Mesenchymal stem cell (in vitro differentiated cells and primary cell): ENCODE results near the gene RPS15.
A peak's percentile ranks its signal among the peaks of the same experiment; 100 is the strongest.

Experiments
- DNase-seq: peaks from one replicate; pipeline ENCODE4 v3.0.0-alpha.2; 2013
- H2AFZ ChIP-seq: one replicate; pipeline ENCODE4 v1.6.1; 2013; ENCODE audit warnings: low read depth, mild to moderate bottlenecking, control low read depth, inconsistent platforms, low read length, moderate library complexity
- H2AK5ac ChIP-seq: 2 replicates; pipeline ENCODE4 v1.6.1; 2013; ENCODE audit warnings: low read length, moderate library complexity, mild to moderate bottlenecking, inconsistent platforms; ENCODE audit not compliant: severe bottlenecking
- H2BK120ac ChIP-seq: one replicate; pipeline ENCODE4 v1.6.1; 2013; ENCODE audit warnings: low read depth, mild to moderate bottlenecking, inconsistent platforms, low read length, moderate library complexity
- H2BK12ac ChIP-seq, 2 experiments: one replicate each; pipeline ENCODE4 v1.6.1; 2013; ENCODE audit warnings: inconsistent platforms in 2 of 2, low read length in 2 of 2, mild to moderate bottlenecking in 2 of 2, moderate library complexity in 2 of 2, control low read depth in 1 of 2
- H2BK15ac ChIP-seq: one replicate; pipeline ENCODE4 v1.6.1; 2013; ENCODE audit warnings: mild to moderate bottlenecking, low read depth, inconsistent platforms; ENCODE audit not compliant: poor library complexity, severe bottlenecking
- H2BK5ac ChIP-seq: 2 replicates; pipeline ENCODE4 v1.6.1; 2013; ENCODE audit warnings: low read depth, mild to moderate bottlenecking, low read length, control low read depth, inconsistent platforms; ENCODE audit not compliant: poor library complexity, severe bottlenecking
- H3K14ac ChIP-seq, 2 experiments: one replicate each; pipeline ENCODE4 v1.6.1; 2013; ENCODE audit warnings: inconsistent platforms in 2 of 2, low read length in 2 of 2, control low read depth in 1 of 2, mild to moderate bottlenecking in 1 of 2, moderate library complexity in 1 of 2
- H3K18ac ChIP-seq, 2 experiments: one replicate each; pipeline ENCODE4 v1.6.1; 2013; ENCODE audit warnings: inconsistent platforms in 2 of 2, low read length in 2 of 2, control low read depth in 1 of 2, low read depth in 1 of 2, mild to moderate bottlenecking in 1 of 2
- H3K23ac ChIP-seq, 2 experiments: one replicate each; pipeline ENCODE4 v1.6.1; 2013; ENCODE audit warnings: inconsistent platforms in 2 of 2, low read length in 2 of 2, mild to moderate bottlenecking in 2 of 2, moderate library complexity in 2 of 2, control low read depth in 1 of 2
- H3K27ac ChIP-seq: 2 replicates; pipeline ENCODE4 v1.5.1; 2013; ENCODE audit warnings: mild to moderate bottlenecking, moderate library complexity, low read length, control low read depth, inconsistent platforms; ENCODE audit not compliant: poor library complexity, severe bottlenecking
- H3K27me3 ChIP-seq, 2 experiments: 2 replicates each; pipeline versions ENCODE4 v1.6.1 to v1.7.0; 2013; ENCODE audit warnings: low read length in 2 of 2, mild to moderate bottlenecking in 2 of 2, moderate library complexity in 2 of 2, control low read depth in 1 of 2, inconsistent platforms in 1 of 2; ENCODE audit not compliant: control insufficient read depth in 1 of 2, insufficient read depth in 1 of 2
- H3K36me3 ChIP-seq, 2 experiments: 2 replicates each; pipeline versions ENCODE4 v1.6.1 to v1.7.0; 2013; ENCODE audit warnings: low read length in 2 of 2, control low read depth in 1 of 2, inconsistent platforms in 1 of 2, low read depth in 1 of 2, mild to moderate bottlenecking in 1 of 2; ENCODE audit not compliant: insufficient read depth in 2 of 2, control insufficient read depth in 1 of 2
- H3K4ac ChIP-seq, 2 experiments: one replicate each; pipeline ENCODE4 v1.6.1; 2013; ENCODE audit warnings: inconsistent platforms in 2 of 2, low read length in 2 of 2, mild to moderate bottlenecking in 2 of 2, moderate library complexity in 2 of 2, control low read depth in 1 of 2, low read depth in 1 of 2
- H3K4me1 ChIP-seq: 2 replicates; pipeline ENCODE4 v1.6.1; 2013; ENCODE audit warnings: low read depth, low read length, control low read depth; ENCODE audit not compliant: control insufficient read depth, insufficient read depth
- H3K4me2 ChIP-seq: 2 replicates; pipeline ENCODE4 v1.6.1; 2013; ENCODE audit warnings: low read length, mild to moderate bottlenecking, inconsistent platforms; ENCODE audit not compliant: poor library complexity, severe bottlenecking
- H3K4me3 ChIP-seq, 2 experiments: 2 replicates each; pipeline versions ENCODE4 v1.5.1 to v1.7.0; 2013; ENCODE audit warnings: low read length in 2 of 2, mild to moderate bottlenecking in 2 of 2, control low read depth in 1 of 2, low read depth in 1 of 2; ENCODE audit not compliant: insufficient read depth in 1 of 2
- H3K79me1 ChIP-seq: replicated peaks from 2 replicates; pipeline ENCODE4 v1.6.1; 2013; ENCODE audit warnings: mild to moderate bottlenecking, control low read depth, low read length, inconsistent platforms; ENCODE audit not compliant: poor library complexity, severe bottlenecking
- H3K9ac ChIP-seq: 2 replicates; pipeline ENCODE4 v1.7.0; 2013; ENCODE audit warnings: mild to moderate bottlenecking, low read length, moderate library complexity
- H3K9me3 ChIP-seq: 2 replicates; pipeline ENCODE4 v1.7.0; 2013; ENCODE audit warnings: mild to moderate bottlenecking, low read length; ENCODE audit not compliant: control insufficient read depth
- H4K8ac ChIP-seq: one replicate; pipeline ENCODE4 v1.6.1; 2013; ENCODE audit warnings: inconsistent platforms, mild to moderate bottlenecking, low read length, moderate library complexity
- H4K91ac ChIP-seq: one replicate; pipeline ENCODE4 v1.6.1; 2013; ENCODE audit warnings: mild to moderate bottlenecking, low read length, inconsistent platforms
- WGBS: methylation state at CpG from one replicate; pipeline ENCODE4 v1.1.7; 2013; ENCODE audit warnings: mixed read lengths; 5-methylcytosine and 5-hydroxymethylcytosine counted together

The RPS15 gene

DNA sequence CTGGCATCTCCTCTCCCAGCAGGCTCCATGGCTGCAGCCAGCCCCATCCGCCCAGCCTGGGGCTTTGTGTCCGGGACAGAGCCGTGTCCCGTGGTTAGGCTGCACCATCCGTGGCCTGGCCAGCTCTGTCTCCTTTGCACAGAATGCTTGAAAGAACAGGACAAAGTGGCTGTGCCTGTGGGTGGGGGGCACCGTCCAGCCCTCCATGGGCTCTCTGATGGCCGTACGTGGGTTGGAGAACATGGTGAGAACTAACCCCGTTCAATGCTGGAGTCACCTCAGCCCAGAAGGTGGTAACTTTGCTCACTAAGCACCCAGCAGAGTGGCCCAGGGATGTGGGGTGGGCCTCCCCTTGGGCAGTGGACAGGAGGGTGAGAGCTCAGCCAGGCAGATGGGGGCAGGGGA is 2.8 kb downstream of the RPS15 start:
- H2BK12ac ChIP-seq, result no peak overlapping the region
- H2BK15ac ChIP-seq, result no peak overlapping the region
- no peak overlapping the region for H3K14ac ChIP-seq
- no peak overlapping the region for H3K18ac ChIP-seq
- H3K4ac ChIP-seq, result peak overlapping the region in 1 of 2 experiments; percentile 37
- H3K4me2 ChIP-seq, result no peak overlapping the region
- peaks cover 39 to 44% of the 10 kb centered on the region in 2 experiments for H3K36me3 ChIP-seq
- H2AK5ac ChIP-seq, result no peak overlapping the region
- H3K79me1 ChIP-seq, result peaks cover 11% of the 10 kb centered on the region
- no peaks in the 10 kb centered on the region for H3K9me3 ChIP-seq
- no peak for DNase-seq
- peaks cover 49% of the 10 kb centered on the region for H3K4me1 ChIP-seq
- no peak overlapping the region for H4K8ac ChIP-seq
- H3K27me3 ChIP-seq, result no peaks in the 10 kb centered on the region
- H4K91ac ChIP-seq, result no peak overlapping the region
- no peak overlapping the region for H2BK120ac ChIP-seq
- no peak overlapping the region for H3K23ac ChIP-seq
- no peak overlapping the region for H3K4me3 ChIP-seq
- 97% methylated on average over 9 of the region's 9 CpGs for WGBS
- H2BK5ac ChIP-seq, result no peak overlapping the region
- no peak overlapping the region for H2AFZ ChIP-seq
- no peak overlapping the region for H3K27ac ChIP-seq
- peak overlapping the region; percentile 29 for H3K9ac ChIP-seq

DNA sequence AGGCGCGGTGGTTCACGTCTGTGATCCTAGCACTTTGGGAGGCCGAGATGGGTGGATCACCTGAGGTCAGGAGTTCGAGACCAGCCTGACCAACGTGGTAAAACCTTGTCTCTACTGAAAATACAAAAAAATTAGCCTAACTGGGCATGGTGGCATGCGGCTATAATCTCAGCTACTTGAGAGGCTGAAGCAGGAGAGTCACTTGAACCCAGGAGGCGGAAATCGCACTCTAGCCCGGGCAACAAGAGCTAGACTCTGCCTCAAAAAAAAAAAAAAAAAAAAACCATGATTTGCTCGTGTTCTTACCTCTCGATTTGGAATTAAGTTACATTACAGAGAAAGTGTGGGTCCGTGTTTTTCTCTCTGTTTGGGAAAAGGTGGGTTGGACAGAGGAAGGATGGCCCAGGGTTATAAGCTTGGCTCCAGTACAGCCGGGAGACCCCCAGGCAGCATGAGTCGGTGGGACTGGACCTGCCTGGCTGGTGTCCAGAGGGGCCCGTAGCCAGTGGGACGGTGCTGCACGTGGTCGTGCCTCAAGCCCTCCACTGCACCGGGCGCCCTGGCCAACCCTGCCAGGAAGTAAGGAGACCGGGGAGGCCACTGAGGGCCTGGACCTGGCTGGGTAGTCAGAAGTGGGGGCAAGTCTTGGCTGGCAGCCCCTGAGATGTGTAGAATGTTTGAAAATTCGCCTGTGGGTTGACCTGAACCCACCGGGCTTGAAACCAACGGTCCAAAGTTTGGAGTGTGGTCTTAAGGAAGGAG is 3.7 kb downstream of the RPS15 start:
- Histone ChIP-seq H2BK12ac (no peak overlapping the region), H3K4me2 (no peak overlapping the region), H3K4ac (no peak overlapping the region), H3K79me1 (peaks cover 6% of the 10 kb centered on the region), H3K9me3 (no peaks in the 10 kb centered on the region), H3K23ac (no peak overlapping the region), H4K8ac (no peak overlapping the region), H3K36me3 (peaks cover 39% of the 10 kb centered on the region in 2 experiments), H3K27me3 (peaks cover 4 to 8% of the 10 kb centered on the region in 2 experiments), H2BK120ac (no peak overlapping the region), H2AFZ (no peak overlapping the region), H3K9ac (no peak overlapping the region), H2BK15ac (no peak overlapping the region), H3K4me3 (no peak overlapping the region), H3K18ac (no peak overlapping the region), H4K91ac (no peak overlapping the region), H2AK5ac (no peak overlapping the region), H3K14ac (no peak overlapping the region), H2BK5ac (no peak overlapping the region), H3K4me1 (peaks cover 54% of the 10 kb centered on the region), H3K27ac (no peak overlapping the region)
- DNase-seq, result no peak
- 95% methylated on average over 22 of the region's 25 CpGs for WGBS

- no peak overlapping the region for H2AK5ac ChIP-seq
- peak overlapping the region; percentile 84 for H3K4me2 ChIP-seq
- H2AFZ ChIP-seq, result peak overlapping the region; percentile 59
- no peak overlapping the region for H3K9ac ChIP-seq
- H3K27ac ChIP-seq, result no peak overlapping the region
- H3K18ac ChIP-seq, result peak overlapping the region; percentile 8 to 90
- no peak overlapping the region for H4K91ac ChIP-seq
- no peak overlapping the region for H2BK120ac ChIP-seq
- H3K4me3 ChIP-seq, result peak overlapping the region; percentile 44 to 53
- peak overlapping the region in 1 of 2 experiments; percentile 77 for H3K23ac ChIP-seq
- WGBS, result 1% methylated on average over 51 of the region's 70 CpGs
- H3K79me1 ChIP-seq, result peaks cover 6% of the 10 kb centered on the region
- no peak overlapping the region for H2BK5ac ChIP-seq
- no peaks in the 10 kb centered on the region for H3K9me3 ChIP-seq
- H3K14ac ChIP-seq, result no peak overlapping the region
- peak overlapping the region; percentile 57 for H2BK15ac ChIP-seq
- H3K36me3 ChIP-seq, result peaks cover 27 to 30% of the 10 kb centered on the region in 2 experiments
- peaks cover 30 to 40% of the 10 kb centered on the region in 2 experiments for H3K27me3 ChIP-seq
- H2BK12ac ChIP-seq, result no peak overlapping the region
- peaks cover 46% of the 10 kb centered on the region for H3K4me1 ChIP-seq
- peak; percentile 67 for DNase-seq
- H3K4ac ChIP-seq, result peak overlapping the region in 1 of 2 experiments; percentile 69
- no peak overlapping the region for H4K8ac ChIP-seq
Observed at GRCh38 chr19:1445185-1445931, 7.2 kb downstream of the RPS15 start.
